OCI-LY3 (cell line): ENCODE measurements around the gene GALNT11.

ENCODE experiments used
- EZH2phosphoT487 ChIP-seq: fragments of 200-600 bp; shearing (Covaris generic); IDR thresholded peaks from 2 replicates; pipeline ENCODE4 v1.6.1; 2018; ENCODE audit warnings: antibody characterized with exemption, mixed run types, low read depth
- TF ChIP-seq, protein P1 (sequence below): fragments of 200-600, 300-600 bp; sonication (generic); IDR thresholded peaks from 2 replicates; pipeline ENCODE4 v1.5.1; 2014; ENCODE audit warnings: antibody characterized with exemption, low read length, low read depth

DNA sequence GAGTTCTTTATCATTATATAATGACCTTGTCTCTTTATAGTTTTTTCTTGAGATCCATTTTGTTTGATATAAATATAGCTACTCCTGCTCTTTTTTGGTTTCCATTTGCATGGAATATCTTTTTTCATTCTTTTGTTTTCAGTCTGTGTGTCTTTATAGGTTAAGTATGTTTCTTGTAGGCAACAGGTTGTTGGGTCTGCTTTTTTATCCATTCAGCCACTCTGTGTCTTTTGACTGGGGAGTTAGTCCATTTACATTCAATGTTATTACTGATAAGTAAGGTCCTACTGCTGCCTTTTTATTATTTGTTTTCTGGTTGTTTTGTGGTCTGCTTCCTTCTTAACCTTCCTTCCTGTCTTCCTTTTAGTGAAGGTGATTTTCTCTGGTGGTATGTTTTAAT lies 21.1 kb downstream of the GALNT11 start:
- TF ChIP-seq, protein P1, sequence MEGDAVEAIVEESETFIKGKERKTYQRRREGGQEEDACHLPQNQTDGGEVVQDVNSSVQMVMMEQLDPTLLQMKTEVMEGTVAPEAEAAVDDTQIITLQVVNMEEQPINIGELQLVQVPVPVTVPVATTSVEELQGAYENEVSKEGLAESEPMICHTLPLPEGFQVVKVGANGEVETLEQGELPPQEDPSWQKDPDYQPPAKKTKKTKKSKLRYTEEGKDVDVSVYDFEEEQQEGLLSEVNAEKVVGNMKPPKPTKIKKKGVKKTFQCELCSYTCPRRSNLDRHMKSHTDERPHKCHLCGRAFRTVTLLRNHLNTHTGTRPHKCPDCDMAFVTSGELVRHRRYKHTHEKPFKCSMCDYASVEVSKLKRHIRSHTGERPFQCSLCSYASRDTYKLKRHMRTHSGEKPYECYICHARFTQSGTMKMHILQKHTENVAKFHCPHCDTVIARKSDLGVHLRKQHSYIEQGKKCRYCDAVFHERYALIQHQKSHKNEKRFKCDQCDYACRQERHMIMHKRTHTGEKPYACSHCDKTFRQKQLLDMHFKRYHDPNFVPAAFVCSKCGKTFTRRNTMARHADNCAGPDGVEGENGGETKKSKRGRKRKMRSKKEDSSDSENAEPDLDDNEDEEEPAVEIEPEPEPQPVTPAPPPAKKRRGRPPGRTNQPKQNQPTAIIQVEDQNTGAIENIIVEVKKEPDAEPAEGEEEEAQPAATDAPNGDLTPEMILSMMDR: no peak
- no peak for TF ChIP-seq EZH2phosphoT487
